BLaER1 treated with 17β-estradiol and CSF1 and Interleukin-3, amounts not matched to agents 10 nM and 100 nM (cell line): ENCODE results near the gene KLHL17.

Experiments
- H3K27ac ChIP-seq, 11 experiments: shearing (Covaris generic); formaldehyde crosslinking; 2 replicates each; pipeline ENCODE4 v1.8.1; 2022
- H3K27me3 ChIP-seq, 11 experiments: shearing (Covaris generic); formaldehyde crosslinking; 2 replicates each; pipeline ENCODE4 v1.8.1; 2022
- H3K36me3 ChIP-seq, 11 experiments: shearing (Covaris generic); formaldehyde crosslinking; 2 replicates each; pipeline ENCODE4 v1.8.1; 2022
- H3K4me1 ChIP-seq, 10 experiments: shearing (Covaris generic); formaldehyde crosslinking; 2 replicates each; pipeline ENCODE4 v1.8.1; 2022
- H3K4me2 ChIP-seq, 11 experiments: shearing (Covaris generic); formaldehyde crosslinking; 2 replicates each; pipeline ENCODE4 v1.8.1; 2022
- H3K4me3 ChIP-seq, 10 experiments: shearing (Covaris generic); formaldehyde crosslinking; 2 replicates each; pipeline ENCODE4 v1.8.1; 2022
- H3K9ac ChIP-seq, 11 experiments: shearing (Covaris generic); formaldehyde crosslinking; 2 replicates each; pipeline ENCODE4 v1.8.1; 2022
- H3K9me3 ChIP-seq, 11 experiments: shearing (Covaris generic); formaldehyde crosslinking; replicated peaks in 1 of 11; 2 replicates each; pipeline ENCODE4 v1.8.1; 2022
- H4K20me1 ChIP-seq, 11 experiments: shearing (Covaris generic); formaldehyde crosslinking; 2 replicates each; pipeline ENCODE4 v1.8.1; 2022
- Cebpa-rat ChIP-seq, 11 experiments: shearing (Covaris generic); IDR thresholded peaks; 2 replicates each; pipeline ENCODE4 v1.8.1; 2022

KLHL17 gene

DNA sequence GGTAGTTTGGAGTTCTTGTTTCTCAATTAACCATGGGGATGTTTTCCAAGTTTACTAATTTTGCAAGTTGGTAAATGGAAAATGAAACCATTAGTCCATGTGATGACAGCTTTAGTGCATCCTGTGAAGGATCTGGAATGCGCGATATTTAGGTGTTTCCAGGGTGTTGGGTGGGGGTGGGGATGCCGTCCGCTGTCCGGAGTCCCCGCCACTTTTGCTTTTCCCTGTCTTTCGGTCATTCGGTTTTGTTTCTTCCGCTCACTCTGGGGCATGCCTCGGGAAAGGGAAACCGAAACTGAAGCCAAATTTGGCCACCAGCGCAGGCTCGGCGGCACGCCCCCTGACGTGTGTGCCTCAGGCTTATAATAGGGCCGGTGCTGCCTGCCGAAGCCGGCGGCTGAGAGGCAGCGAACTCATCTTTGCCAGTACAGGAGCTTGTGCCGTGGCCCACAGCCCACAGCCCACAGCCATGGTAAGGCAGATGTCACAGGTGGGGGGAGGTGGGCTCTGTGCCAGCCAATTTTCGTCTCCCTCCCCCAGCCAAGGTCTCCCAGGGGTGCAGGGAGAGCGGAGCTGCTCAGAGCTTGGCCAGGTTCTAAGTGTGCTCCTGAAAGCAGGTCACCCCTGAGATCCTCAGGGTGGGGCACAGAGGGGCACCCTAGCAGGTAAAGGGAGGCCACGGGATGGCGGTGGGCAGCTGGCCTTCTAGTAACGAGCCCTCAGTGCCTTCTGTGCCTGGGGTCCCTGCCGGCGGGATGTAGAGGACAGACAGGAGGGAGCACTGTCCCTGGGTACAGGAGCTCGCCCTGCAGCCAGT lies 52.9 kb downstream of the KLHL17 start, which contains the start of gene ISG15:
Gene ISG15, plus strand, starts transcription at position 393 of the 817 bp plus-strand sequence. Its CDS starts 77 bp downstream, at position 470.
- Histone ChIP-seq H4K20me1 (no peaks in the 10 kb centered on the region), H3K27me3 (peaks cover 0 to 12% (median 0%) of the 10 kb centered on the region in 11 experiments; a peak in 5 of 22 replicates), H3K27ac (peak within 1 kb of the TSS; percentile 36 to 84 (median 78); a peak in 21 of 22 replicates), H3K4me3 (peak within 1 kb of the TSS; percentile 63 to 81 (median 68)), H3K36me3 (no peaks in the 10 kb centered on the region), H3K4me1 (peaks cover 29 to 48% (median 41%) of the 10 kb centered on the region in 10 experiments), H3K9ac (peak within 1 kb of the TSS; percentile 70 to 82 (median 79)), H3K4me2 (peak within 1 kb of the TSS; percentile 94 to 99 (median 97)), H3K9me3 (peaks cover 0 to 6% (median 0%) of the 10 kb centered on the region in 11 experiments; a peak in 3 of 22 replicates)
- no peak for TF ChIP-seq Cebpa-rat (IDR thresholded peaks at IDR 0.05)

DNA sequence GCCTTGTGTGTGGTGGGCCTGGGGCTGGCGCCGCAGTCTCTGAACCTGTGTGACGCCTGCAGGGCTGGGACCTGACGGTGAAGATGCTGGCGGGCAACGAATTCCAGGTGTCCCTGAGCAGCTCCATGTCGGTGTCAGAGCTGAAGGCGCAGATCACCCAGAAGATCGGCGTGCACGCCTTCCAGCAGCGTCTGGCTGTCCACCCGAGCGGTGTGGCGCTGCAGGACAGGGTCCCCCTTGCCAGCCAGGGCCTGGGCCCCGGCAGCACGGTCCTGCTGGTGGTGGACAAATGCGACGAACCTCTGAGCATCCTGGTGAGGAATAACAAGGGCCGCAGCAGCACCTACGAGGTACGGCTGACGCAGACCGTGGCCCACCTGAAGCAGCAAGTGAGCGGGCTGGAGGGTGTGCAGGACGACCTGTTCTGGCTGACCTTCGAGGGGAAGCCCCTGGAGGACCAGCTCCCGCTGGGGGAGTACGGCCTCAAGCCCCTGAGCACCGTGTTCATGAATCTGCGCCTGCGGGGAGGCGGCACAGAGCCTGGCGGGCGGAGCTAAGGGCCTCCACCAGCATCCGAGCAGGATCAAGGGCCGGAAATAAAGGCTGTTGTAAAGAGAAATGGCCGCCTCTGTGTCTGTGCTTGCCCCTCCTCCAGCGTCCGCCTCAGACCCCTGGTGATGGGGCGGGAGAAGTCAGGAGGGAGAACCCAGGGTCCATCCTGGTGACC lies 53.7 kb downstream of the KLHL17 start:
- no peak for TF ChIP-seq Cebpa-rat (IDR thresholded peaks at IDR 0.05)
- peaks cover 29 to 46% (median 39%) of the 10 kb centered on the region in 10 experiments for H3K4me1 ChIP-seq
- peak overlapping the region; percentile 63 to 81 (median 68) for H3K4me3 ChIP-seq
- H3K36me3 ChIP-seq = no peaks in the 10 kb centered on the region
- H3K4me2 ChIP-seq = peak overlapping the region; percentile 94 to 99 (median 97)
- H3K27ac ChIP-seq = peak overlapping the region; percentile 36 to 84 (median 78); a peak in 20 of 22 replicates
- peaks cover 0 to 6% (median 0%) of the 10 kb centered on the region in 11 experiments; a peak in 3 of 22 replicates for H3K9me3 ChIP-seq
- H4K20me1 ChIP-seq = no peaks in the 10 kb centered on the region
- H3K27me3 ChIP-seq = peaks cover 0 to 12% (median 0%) of the 10 kb centered on the region in 11 experiments; a peak in 5 of 22 replicates
- peak overlapping the region; percentile 70 to 82 (median 79) for H3K9ac ChIP-seq

- peaks cover 29 to 44% (median 35%) of the 10 kb centered on the region in 10 experiments for H3K4me1 ChIP-seq
- peaks cover 0 to 1% (median 0%) of the 10 kb centered on the region in 11 experiments; a peak in 2 of 22 replicates for H3K9me3 ChIP-seq
- H3K36me3 ChIP-seq = no peaks in the 10 kb centered on the region
- peaks cover 0 to 13% (median under 1%) of the 10 kb centered on the region in 11 experiments; a peak in 9 of 22 replicates for H3K27me3 ChIP-seq
- no peak for TF ChIP-seq Cebpa-rat (IDR thresholded peaks at IDR 0.05)
- H4K20me1 ChIP-seq = no peaks in the 10 kb centered on the region
- peak overlapping the region in 10 of 11 experiments; percentile 43 to 84 (median 78); a peak in 18 of 22 replicates for H3K27ac ChIP-seq
- peak overlapping the region; percentile 70 to 82 (median 79); a peak in 21 of 22 replicates for H3K9ac ChIP-seq
- H3K4me2 ChIP-seq = peak overlapping the region; percentile 94 to 99 (median 97)
- peak overlapping the region; percentile 63 to 81 (median 68); a peak in 18 of 20 replicates for H3K4me3 ChIP-seq
These were observed 54.7 kb downstream of the KLHL17 start for GRCh38 chr1:1014799-1015681.
